GM18907 (cell line): ENCODE measurements around the gene C14orf39.
"Not testable (repeated sequence)": the region's sequence is repeated elsewhere in the genome, so short reads cannot be mapped to it uniquely, and the experiment has no call there.

Source experiments
- ATAC-seq: cut with Tn5 transposase; IDR thresholded peaks from one replicate; pipeline ENCODE4 v1.9.1; 2021; ENCODE audit warnings: mild to moderate bottlenecking, moderate library complexity; ENCODE audit not compliant: unreplicated experiment

The C14orf39 gene

DNA sequence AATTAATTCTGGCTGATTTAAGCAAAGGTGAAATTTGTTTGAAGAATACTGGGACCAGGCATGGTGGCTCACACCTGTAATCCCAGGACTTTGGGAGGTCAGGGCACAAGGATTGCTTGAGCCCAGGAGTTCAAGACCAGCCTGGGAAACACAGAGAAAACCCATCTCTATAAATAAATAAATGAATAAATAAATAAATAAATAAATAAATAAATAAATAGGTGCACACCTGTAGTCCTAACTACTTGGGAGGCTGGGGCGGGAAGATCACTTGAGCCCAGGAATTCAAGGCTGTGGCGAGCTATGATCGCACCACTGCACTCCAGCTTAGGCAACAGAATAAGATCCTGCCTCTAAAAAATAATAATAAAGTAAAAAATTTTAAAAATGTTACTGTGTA is 4.4 kb upstream of the C14orf39 start:
- no peak for ATAC-seq

DNA sequence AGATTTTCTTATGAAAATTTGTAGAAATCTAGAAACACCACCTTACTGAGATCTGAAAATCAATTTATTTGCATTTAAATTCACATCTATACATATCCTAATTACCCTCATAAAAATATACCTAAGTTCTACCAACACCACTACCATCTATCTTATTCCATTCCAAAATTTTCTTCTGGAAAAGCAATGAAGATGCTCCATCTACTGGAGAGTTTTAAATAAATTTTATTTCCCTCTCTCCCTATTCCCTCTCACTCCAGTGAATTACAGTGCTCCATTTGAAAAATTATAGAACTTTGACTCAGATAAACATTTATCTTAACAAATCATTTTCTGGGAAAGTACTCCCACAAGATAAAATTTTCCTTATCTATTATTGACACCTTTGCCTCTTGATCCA is 2.3 kb upstream of the C14orf39 start:
- no peak for ATAC-seq

- ATAC-seq, result no peak
Observed at GRCh38 chr14:60487211-60487610, 1.3 kb upstream of the C14orf39 start.

DNA sequence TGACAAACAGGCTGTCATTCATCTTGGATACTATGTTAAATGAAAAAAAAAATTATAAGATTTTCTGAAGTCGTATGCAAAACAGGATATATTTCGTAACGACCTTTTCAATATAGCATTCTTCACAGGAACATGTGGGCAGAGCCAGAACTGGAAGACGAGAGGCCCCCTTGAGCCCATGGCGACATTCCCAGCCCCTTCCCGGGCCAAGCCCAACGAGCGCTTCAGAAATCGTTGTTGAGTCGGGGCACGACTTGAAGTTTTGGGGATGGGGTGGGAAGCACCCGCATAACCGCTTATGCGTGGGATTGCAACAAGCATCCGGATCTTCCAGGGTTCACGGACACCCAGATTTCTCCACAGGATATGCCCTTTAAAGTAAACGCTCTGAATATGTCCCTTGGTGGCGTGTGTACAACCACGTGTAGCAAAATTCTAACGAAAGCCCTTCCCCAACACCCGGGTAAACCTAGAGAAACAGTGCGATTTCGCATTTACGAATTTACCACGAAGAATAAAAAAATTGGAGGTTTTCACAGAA is 736 bp downstream of the C14orf39 start:
- no peak for ATAC-seq

DNA sequence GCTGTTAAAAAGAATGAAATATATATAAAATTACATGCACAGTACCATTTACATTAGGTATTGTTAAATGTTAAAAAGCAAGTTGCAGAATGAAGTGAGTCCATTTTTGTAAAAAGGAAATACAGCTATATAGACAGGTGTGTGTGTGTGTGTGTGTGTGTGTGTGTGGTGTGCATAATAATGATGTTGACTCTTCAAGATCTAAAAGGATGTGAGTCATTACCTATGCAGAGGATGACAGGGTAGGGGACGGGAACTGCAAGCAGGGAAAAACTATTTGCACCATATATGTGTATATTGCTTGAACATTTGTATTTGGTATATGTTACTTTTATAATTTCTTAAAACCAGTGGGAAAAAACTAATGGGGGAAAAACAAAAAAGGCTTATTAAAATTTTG is 3.1 kb downstream of the C14orf39 start:
- no peak for ATAC-seq

GRCh38 chr14:60480248-60480647 is 5.6 kb downstream of the C14orf39 start:
- ATAC-seq, result not testable (repeated sequence)

- no peak for ATAC-seq
Observed at GRCh38 chr14:60455875-60456274, 30.0 kb downstream of the C14orf39 start.

GRCh38 chr14:60430276-60430675 is 55.6 kb downstream of the C14orf39 start:
- ATAC-seq, result no peak

DNA sequence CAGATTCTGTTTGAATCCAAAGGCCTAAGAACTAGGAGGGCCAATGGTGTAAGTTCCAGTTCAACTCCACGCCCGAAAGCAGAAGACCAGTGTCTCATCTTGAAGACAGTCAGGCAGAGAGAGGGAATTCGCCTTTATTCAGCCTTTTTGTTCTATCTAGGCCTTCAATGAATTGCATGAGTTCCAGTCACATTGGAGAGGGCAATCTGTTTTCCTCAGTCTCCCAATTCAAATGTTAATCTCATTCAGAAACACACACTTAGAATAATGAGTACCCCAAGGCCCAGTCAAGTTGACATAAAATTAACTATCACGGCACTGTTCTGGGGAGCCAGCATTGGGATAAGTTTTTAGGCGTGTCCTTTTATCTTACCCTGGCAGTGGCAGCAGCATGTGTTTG is 65.8 kb downstream of the C14orf39 start:
- no peak for ATAC-seq

GRCh38 chr14:60397550-60397949 is 88.3 kb downstream of the C14orf39 start:
- not testable (repeated sequence) for ATAC-seq

DNA sequence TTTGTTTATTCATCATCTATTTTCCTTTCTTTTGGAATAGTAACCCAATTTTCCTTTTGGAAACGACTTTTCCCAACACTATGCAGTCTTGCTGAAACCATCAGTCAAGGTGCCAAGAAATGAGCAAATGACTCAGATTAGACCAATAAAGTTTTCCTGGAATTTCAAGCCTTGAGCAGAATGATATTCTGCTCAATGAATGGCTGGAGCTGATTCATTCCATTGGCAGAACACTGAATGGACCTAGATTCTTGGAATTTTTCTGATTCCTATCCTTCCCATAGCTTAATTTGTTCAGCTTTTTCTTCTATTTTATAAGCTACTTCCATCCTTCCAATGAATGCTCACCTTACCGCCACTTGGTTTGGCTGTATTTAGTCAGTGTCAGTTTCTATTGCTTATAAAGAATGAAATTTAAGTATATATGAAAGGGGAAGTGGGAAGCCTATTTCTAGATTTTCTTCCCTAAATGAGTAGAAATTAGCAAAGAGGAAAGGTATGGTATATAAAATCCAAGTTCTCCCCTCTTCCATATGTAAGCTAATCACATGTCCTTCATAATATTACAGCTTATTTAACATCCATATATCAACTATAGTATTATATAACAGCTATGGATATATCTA is 89.0 kb downstream of the C14orf39 start:
- ATAC-seq, result no peak
